HEK293 (cell line): ENCODE data around the gene CT45A1.
A peak's percentile ranks its signal among the peaks of the same experiment; 100 is the strongest.

Experiments used
- CTCF ChIA-PET: fragments of 350-600 bp; formaldehyde crosslinking; extraction: SDS; loops from one replicate; lab custom pipeline; 2021; ENCODE audit warnings: antibody characterized with exemption; lab: Yijun Ruan, JAX
- POLR2A ChIA-PET: fragments of 300-600 bp; formaldehyde crosslinking; extraction: SDS; loops from one replicate; lab custom pipeline; 2020; ENCODE audit warnings: antibody characterized with exemption, inconsistent platforms; lab: Yijun Ruan, JAX
- H3K27ac ChIP-seq: fragments of 200-500 bp; sonication (Bioruptor generic); 2 replicates; pipeline ENCODE4 v1.5.1; 2014; ENCODE audit warnings: low read depth, low read length, control low read depth, inconsistent platforms; ENCODE audit errors: extremely low read depth
- H3K36me3 ChIP-seq, 2 experiments: fragments of 200-500 bp in 1 of 2; sonication (Bioruptor generic) in 1 of 2; 1 replicate in 1 of 2; 2 replicates in 1 of 2; pipeline ENCODE4 v1.5.1; 2014 to 2017; ENCODE audit warnings: inconsistent platforms in 2 of 2, low read length in 2 of 2; ENCODE audit not compliant: control insufficient read depth in 2 of 2, insufficient read depth in 1 of 2
- H3K4me1 ChIP-seq: fragments of 200-500 bp; sonication (Bioruptor generic); 2 replicates; pipeline ENCODE4 v1.5.1; 2014; ENCODE audit warnings: mild to moderate bottlenecking, low read length, inconsistent platforms; ENCODE audit not compliant: control insufficient read depth, insufficient read depth
- H3K4me3 ChIP-seq: 2 replicates; pipeline ENCODE4 v1.5.1; 2011; ENCODE audit warnings: low read depth, mild to moderate bottlenecking, control low read depth, low read length, moderate library complexity
- H3K9me3 ChIP-seq: fragments of 200-500 bp; sonication (Bioruptor generic); 2 replicates; pipeline ENCODE4 v1.5.1; 2014; ENCODE audit warnings: low read depth, low read length, inconsistent platforms; ENCODE audit not compliant: control insufficient read depth, insufficient read depth
- ATF2 ChIP-seq: fragments of 450-650 bp; formaldehyde crosslinking; IDR thresholded peaks from 2 replicates; pipeline ENCODE4 v1.5.1; 2016; ENCODE audit warnings: missing biosample characterization, missing genetic modification characterization, low read depth
- BCL6B ChIP-seq: fragments of 450-650 bp; formaldehyde crosslinking; IDR thresholded peaks from 2 replicates; pipeline ENCODE4 v1.5.1; 2017; ENCODE audit warnings: missing biosample characterization, missing genetic modification characterization
- FEZF1 ChIP-seq: fragments of 450-650 bp; formaldehyde crosslinking; IDR thresholded peaks from 2 replicates; pipeline ENCODE4 v1.5.1; 2016; ENCODE audit warnings: missing biosample characterization, missing genetic modification characterization
- OVOL3 ChIP-seq: fragments of 450-650 bp; formaldehyde crosslinking; IDR thresholded peaks from 2 replicates; pipeline ENCODE4 v1.5.1; 2016; ENCODE audit warnings: missing biosample characterization, missing genetic modification characterization
- PRDM4 ChIP-seq: fragments of 450-650 bp; formaldehyde crosslinking; IDR thresholded peaks from 2 replicates; pipeline ENCODE4 v1.5.1; 2017; ENCODE audit warnings: missing biosample characterization, missing genetic modification characterization
- PRDM6 ChIP-seq: fragments of 450-650 bp; formaldehyde crosslinking; IDR thresholded peaks from 2 replicates; pipeline ENCODE4 v1.5.1; 2017; ENCODE audit warnings: missing biosample characterization, missing genetic modification characterization
- REPIN1 ChIP-seq: fragments of 450-650 bp; formaldehyde crosslinking; IDR thresholded peaks from 2 replicates; pipeline ENCODE4 v1.5.1; 2017; ENCODE audit warnings: missing biosample characterization, missing genetic modification characterization, low read depth
- SCRT2 ChIP-seq: fragments of 450-650 bp; formaldehyde crosslinking; IDR thresholded peaks from 2 replicates; pipeline ENCODE4 v1.5.1; 2016; ENCODE audit warnings: missing biosample characterization, missing genetic modification characterization
- SP3 ChIP-seq: fragments of 450-650 bp; formaldehyde crosslinking; IDR thresholded peaks from 2 replicates; pipeline ENCODE4 v1.5.1; 2016; ENCODE audit warnings: missing biosample characterization, missing genetic modification characterization
- YY1 ChIP-seq: fragments of 450-650 bp; formaldehyde crosslinking; IDR thresholded peaks from 2 replicates; pipeline ENCODE4 v1.5.1; 2018; ENCODE audit warnings: missing biosample characterization, missing genetic modification characterization
- ZBTB17 ChIP-seq: fragments of 450-650 bp; formaldehyde crosslinking; IDR thresholded peaks from 2 replicates; pipeline ENCODE4 v1.5.1; 2016; ENCODE audit warnings: missing biosample characterization, missing genetic modification characterization
- ZBTB7A ChIP-seq: fragments of 450-650 bp; formaldehyde crosslinking; IDR thresholded peaks from 2 replicates; pipeline ENCODE4 v1.5.1; 2016; ENCODE audit warnings: low read depth, missing biosample characterization, missing genetic modification characterization
- ZNF121 ChIP-seq: fragments of 450-650 bp; formaldehyde crosslinking; IDR thresholded peaks from 2 replicates; pipeline ENCODE4 v1.5.1; 2016; ENCODE audit warnings: missing biosample characterization, missing genetic modification characterization
- ZNF239 ChIP-seq: fragments of 450-650 bp; formaldehyde crosslinking; IDR thresholded peaks from 2 replicates; pipeline ENCODE4 v1.5.1; 2016; ENCODE audit warnings: missing biosample characterization, missing genetic modification characterization
- ZNF266 ChIP-seq: fragments of 450-650 bp; formaldehyde crosslinking; IDR thresholded peaks from 2 replicates; pipeline ENCODE4 v1.5.1; 2016; ENCODE audit warnings: missing biosample characterization, missing genetic modification characterization, low read depth
- ZNF302 ChIP-seq: fragments of 450-650 bp; formaldehyde crosslinking; IDR thresholded peaks from 2 replicates; pipeline ENCODE4 v1.5.1; 2016; ENCODE audit warnings: missing biosample characterization, missing genetic modification characterization, low read depth
- ZNF391 ChIP-seq: fragments of 450-650 bp; formaldehyde crosslinking; IDR thresholded peaks from 2 replicates; pipeline ENCODE4 v1.5.1; 2016; ENCODE audit warnings: low read depth, missing biosample characterization, missing genetic modification characterization, borderline replicate concordance
- ZNF416 ChIP-seq: fragments of 450-650 bp; formaldehyde crosslinking; IDR thresholded peaks from 2 replicates; pipeline ENCODE4 v1.5.1; 2016; ENCODE audit warnings: missing biosample characterization, missing genetic modification characterization
- ZNF544 ChIP-seq: fragments of 450-650 bp; formaldehyde crosslinking; IDR thresholded peaks from 2 replicates; pipeline ENCODE4 v1.5.0; 2017; ENCODE audit warnings: missing biosample characterization, missing genetic modification characterization
- ZNF585B ChIP-seq: fragments of 450-650 bp; formaldehyde crosslinking; IDR thresholded peaks from 2 replicates; pipeline ENCODE4 v1.5.1; 2016; ENCODE audit warnings: missing biosample characterization, missing genetic modification characterization
- ZNF645 ChIP-seq: fragments of 450-650 bp; formaldehyde crosslinking; IDR thresholded peaks from 2 replicates; pipeline ENCODE4; 2016; ENCODE audit warnings: missing biosample characterization, missing genetic modification characterization
- ZNF654 ChIP-seq: fragments of 450-650 bp; formaldehyde crosslinking; IDR thresholded peaks from 2 replicates; pipeline ENCODE4 v1.5.1; 2016; ENCODE audit warnings: low read depth, missing biosample characterization, missing genetic modification characterization
- ZNF658 ChIP-seq: fragments of 450-650 bp; formaldehyde crosslinking; IDR thresholded peaks from 2 replicates; pipeline ENCODE4; 2016; ENCODE audit warnings: missing biosample characterization, missing genetic modification characterization
- ZSCAN16 ChIP-seq: fragments of 450-650 bp; formaldehyde crosslinking; IDR thresholded peaks from 2 replicates; pipeline ENCODE4 v1.5.1; 2016; ENCODE audit warnings: missing biosample characterization, missing genetic modification characterization
- TF ChIP-seq, protein P1 (sequence below): fragments of 450-650 bp; formaldehyde crosslinking; IDR thresholded peaks from 2 replicates; pipeline ENCODE4 v1.5.1; 2016; ENCODE audit warnings: missing biosample characterization, missing genetic modification characterization
- TF ChIP-seq, protein P2 (sequence below): fragments of 450-650 bp; formaldehyde crosslinking; IDR thresholded peaks from 2 replicates; pipeline ENCODE4 v1.5.1; 2016; ENCODE audit warnings: missing biosample characterization, missing genetic modification characterization

CT45A1 gene

GRCh38 chrX:135707880-135708279, 5.6 kb upstream of the CT45A1 start:
- H3K9me3 ChIP-seq = no peaks in the 10 kb centered on the region
- no peak overlapping the region for H3K4me3 ChIP-seq
- H3K4me1 ChIP-seq = no peaks in the 10 kb centered on the region
- no peak for TF ChIP-seq REPIN1 (tag by site-specific recombination)
- TF ChIP-seq ZNF121 (tag by site-specific recombination) = no peak
- no peak for TF ChIP-seq ATF2
- TF ChIP-seq ZNF239 (tag by site-specific recombination) = no peak
- TF ChIP-seq ZNF654 (tag by site-specific recombination) = peak; percentile 62
- no peak for TF ChIP-seq ZBTB17 (tag by site-specific recombination)
- no peak for TF ChIP-seq ZNF266 (tag by site-specific recombination)
- TF ChIP-seq, protein P1, sequence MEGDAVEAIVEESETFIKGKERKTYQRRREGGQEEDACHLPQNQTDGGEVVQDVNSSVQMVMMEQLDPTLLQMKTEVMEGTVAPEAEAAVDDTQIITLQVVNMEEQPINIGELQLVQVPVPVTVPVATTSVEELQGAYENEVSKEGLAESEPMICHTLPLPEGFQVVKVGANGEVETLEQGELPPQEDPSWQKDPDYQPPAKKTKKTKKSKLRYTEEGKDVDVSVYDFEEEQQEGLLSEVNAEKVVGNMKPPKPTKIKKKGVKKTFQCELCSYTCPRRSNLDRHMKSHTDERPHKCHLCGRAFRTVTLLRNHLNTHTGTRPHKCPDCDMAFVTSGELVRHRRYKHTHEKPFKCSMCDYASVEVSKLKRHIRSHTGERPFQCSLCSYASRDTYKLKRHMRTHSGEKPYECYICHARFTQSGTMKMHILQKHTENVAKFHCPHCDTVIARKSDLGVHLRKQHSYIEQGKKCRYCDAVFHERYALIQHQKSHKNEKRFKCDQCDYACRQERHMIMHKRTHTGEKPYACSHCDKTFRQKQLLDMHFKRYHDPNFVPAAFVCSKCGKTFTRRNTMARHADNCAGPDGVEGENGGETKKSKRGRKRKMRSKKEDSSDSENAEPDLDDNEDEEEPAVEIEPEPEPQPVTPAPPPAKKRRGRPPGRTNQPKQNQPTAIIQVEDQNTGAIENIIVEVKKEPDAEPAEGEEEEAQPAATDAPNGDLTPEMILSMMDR (tag by site-specific recombination) = peak; percentile 35; the same call in 1 of the 2 replicates
- TF ChIP-seq BCL6B (tag by site-specific recombination) = no peak
- no peaks in the 10 kb centered on the region for H3K36me3 ChIP-seq
- no peak overlapping the region for H3K27ac ChIP-seq
- ChIA-PET POLR2A (no interaction called here), CTCF (interaction anchor here (0.6 to 1.5 kb wide), 8 partner anchors 15 to 916 kb away, joined by 3 to 4 read pairs (median 3); no protein-coding TSS in a partner anchor)

DNA sequence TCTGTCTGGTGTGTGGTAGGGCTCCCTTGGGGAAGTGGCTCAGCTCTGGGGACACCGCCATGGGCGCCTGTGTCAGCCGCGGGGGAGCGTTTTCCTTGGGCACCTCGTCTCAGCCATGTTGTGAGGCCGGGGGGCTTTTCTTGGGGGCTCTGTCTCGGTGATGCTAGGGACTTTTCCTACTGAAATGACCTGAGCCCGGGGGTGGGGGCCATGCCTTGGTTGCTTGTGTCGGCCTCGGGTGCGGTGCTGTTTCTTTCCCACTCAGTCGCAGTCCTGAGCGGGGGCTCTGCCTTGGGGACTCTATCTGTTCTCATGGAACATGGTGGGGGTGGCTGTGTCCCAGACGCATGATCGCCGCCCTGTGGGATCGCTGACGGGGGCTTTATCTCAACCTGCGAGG, 356 bp downstream of the CT45A1 start:
- Histone ChIP-seq H3K4me3 (no peak overlapping the region), H3K27ac (no peak overlapping the region), H3K9me3 (no peaks in the 10 kb centered on the region), H3K36me3 (no peaks in the 10 kb centered on the region), H3K4me1 (no peaks in the 10 kb centered on the region)
- POLR2A ChIA-PET = no interaction called here
- CTCF ChIA-PET = no interaction called here
- TF ChIP-seq OVOL3 (tag by site-specific recombination) (no peak), ZNF585B (tag by site-specific recombination) (no peak), SCRT2 (tag by site-specific recombination) (no peak), ZNF645 (tag by site-specific recombination) (no peak), PRDM4 (tag by site-specific recombination) (no peak), ZNF302 (no peak), FEZF1 (tag by site-specific recombination) (no peak), SP3 (tag by site-specific recombination) (no peak), ZNF391 (tag by site-specific recombination) (no peak), PRDM6 (tag by site-specific recombination) (no peak), ZNF121 (tag by site-specific recombination) (no peak), ZNF416 (no peak), ZSCAN16 (tag by site-specific recombination) (no peak), ZNF544 (tag by site-specific recombination) (no peak), YY1 (tag by site-specific recombination) (no peak), ZBTB7A (no peak), ZNF658 (tag by site-specific recombination) (no peak)
- TF ChIP-seq, protein P2, sequence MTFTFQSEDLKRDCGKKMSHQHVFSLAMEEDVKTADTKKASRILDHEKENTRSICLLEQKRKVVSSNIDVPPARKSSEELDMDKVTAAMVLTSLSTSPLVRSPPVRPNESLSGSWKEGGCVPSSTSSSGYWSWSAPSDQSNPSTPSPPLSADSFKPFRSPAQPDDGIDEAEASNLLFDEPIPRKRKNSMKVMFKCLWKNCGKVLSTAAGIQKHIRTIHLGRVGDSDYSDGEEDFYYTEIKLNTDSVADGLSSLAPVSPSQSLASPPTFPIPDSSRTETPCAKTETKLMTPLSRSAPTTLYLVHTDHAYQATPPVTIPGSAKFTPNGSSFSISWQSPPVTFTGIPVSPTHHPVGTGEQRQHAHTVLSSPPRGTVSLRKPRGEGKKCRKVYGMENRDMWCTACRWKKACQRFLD = no peak
